ENCODE results near the gene CST9. TPM values are rescaled to one million over a fixed set of nuclear protein-coding genes. Genes with fewer than 3 reads are reported as not detected.

CST9 gene
- total RNA-seq, 1 experiment from 2014 or later, result not detected

- H3K4me1 ChIP-seq (ENCODE audit: control insufficient read depth in 1 of 2, insufficient read depth in 2 of 2, low read length in 2 of 2), result no peaks in the 10 kb centered on the region
- no peak overlapping the region for H3K4me2 ChIP-seq (ENCODE audit: low read length)
- ATAC-seq (no peak), DNase-seq (ENCODE audit: low read depth, low spot score) (no peak)
- no TSS peak for BruUV-seq (replicated peaks)
- POLR2A ChIA-PET, result no interaction called here
- no peak for TF ChIP-seq EZH2phosphoT487 (IDR thresholded peaks at IDR 0.05; ENCODE audit: borderline replicate concordance)
- TF ChIP-seq SIN3A (IDR thresholded peaks at IDR 0.05; ENCODE audit: low read depth), result no peak
- TF ChIP-seq ELF1 (IDR thresholded peaks at IDR 0.05; ENCODE audit: borderline replicate concordance, low read depth), result no peak
- no peak overlapping the region for H3K9ac ChIP-seq (ENCODE audit: low read length)
- H4K20me1 ChIP-seq (ENCODE audit: insufficient read depth), result no peaks in the 10 kb centered on the region
- no peak overlapping the region for H2AFZ ChIP-seq (ENCODE audit: low read depth, low read length, poor library complexity, severe bottlenecking)
- H3K79me2 ChIP-seq (ENCODE audit: insufficient read depth, low read length), result no peaks in the 10 kb centered on the region
- RAD21 ChIA-PET (ENCODE audit: low non-redundant PET in 1 of 2, low total read pairs in 2 of 2, uncharacterized antibody in 2 of 2, unreplicated experiment in 2 of 2), result no interaction called here
- intact Hi-C loops (cut with micrococcal nuclease), result no loop called here
- no peaks in the 10 kb centered on the region for H3K27me3 ChIP-seq (ENCODE audit: insufficient read depth, low read length)
- CTCF ChIA-PET, result no interaction called here
- H3K27ac ChIP-seq (ENCODE audit: low read depth, low read length), result no peak overlapping the region
- H3K9me3 ChIP-seq (ENCODE audit: control insufficient read depth in 1 of 2, insufficient read depth in 1 of 2, low read depth in 1 of 2, low read length in 2 of 2), result no peaks in the 10 kb centered on the region
- H3K4me3 ChIP-seq (replicated peaks in 1 of 2; ENCODE audit: low read depth in 1 of 2, low read length in 2 of 2), result no peak overlapping the region
- no peaks in the 10 kb centered on the region for H3K36me3 ChIP-seq (ENCODE audit: control insufficient read depth in 1 of 2, insufficient read depth in 2 of 2, low read length in 2 of 2)
- H3K9me2 ChIP-seq (ENCODE audit: insufficient read depth), result no peaks in the 10 kb centered on the region
These were observed 43.5 kb upstream of the CST9 start for GRCh38 chr20:23649242-23649641.

- H3K36me3 ChIP-seq (ENCODE audit: control insufficient read depth in 1 of 2, insufficient read depth in 2 of 2, low read length in 2 of 2), result no peaks in the 10 kb centered on the region
- ATAC-seq, result no peak
- no peaks in the 10 kb centered on the region for H4K20me1 ChIP-seq (ENCODE audit: insufficient read depth)
- no peak for DNase-seq (ENCODE audit: low read depth, low spot score)
- peaks cover 0 to 2% of the 10 kb centered on the region in 2 experiments; a peak in 1 of 4 replicates for H3K4me1 ChIP-seq (ENCODE audit: control insufficient read depth in 1 of 2, insufficient read depth in 2 of 2, low read length in 2 of 2)
- RAD21 ChIA-PET (ENCODE audit: low non-redundant PET in 1 of 2, low total read pairs in 2 of 2, uncharacterized antibody in 2 of 2, unreplicated experiment in 2 of 2), result no interaction called here
- no peaks in the 10 kb centered on the region for H3K79me2 ChIP-seq (ENCODE audit: insufficient read depth, low read length)
- CTCF ChIA-PET, result no interaction called here
- intact Hi-C loops (cut with micrococcal nuclease), result no loop called here
- no peak overlapping the region for H3K4me2 ChIP-seq (ENCODE audit: low read length)
- no peak for TF ChIP-seq EZH2phosphoT487 (IDR thresholded peaks at IDR 0.05; ENCODE audit: borderline replicate concordance)
- no peak for TF ChIP-seq FOSL1 (IDR thresholded peaks at IDR 0.05; ENCODE audit: low read depth)
- TF ChIP-seq EGR1 (IDR thresholded peaks at IDR 0.05; ENCODE audit: low read depth), result no peak
- TF ChIP-seq MAX (IDR thresholded peaks at IDR 0.05), result no peak
- no peak overlapping the region for H3K4me3 ChIP-seq (replicated peaks in 1 of 2; ENCODE audit: low read depth in 1 of 2, low read length in 2 of 2)
- H3K9me2 ChIP-seq (ENCODE audit: insufficient read depth), result no peaks in the 10 kb centered on the region
- no TSS peak for BruUV-seq (replicated peaks)
- no peaks in the 10 kb centered on the region for H3K27me3 ChIP-seq (ENCODE audit: insufficient read depth, low read length)
- POLR2A ChIA-PET, result no interaction called here
- no peak overlapping the region for H3K9ac ChIP-seq (ENCODE audit: low read length)
- no peaks in the 10 kb centered on the region for H3K9me3 ChIP-seq (ENCODE audit: control insufficient read depth in 1 of 2, insufficient read depth in 1 of 2, low read depth in 1 of 2, low read length in 2 of 2)
- H2AFZ ChIP-seq (ENCODE audit: low read depth, low read length, poor library complexity, severe bottlenecking), result no peak overlapping the region
- no peak overlapping the region for H3K27ac ChIP-seq (ENCODE audit: low read depth, low read length)
These were observed 41.6 kb upstream of the CST9 start for GRCh38 chr20:23647346-23647745.

All from HCT116 (cell line).